Activated T-cell treated with anti-CD3 and anti-CD28 coated beads, Interleukin-2, amount 50 U/mL, for 4 hours (primary cell): Measurements from ENCODE around the gene GCLC. TPM values are rescaled to one million over a fixed set of nuclear protein-coding genes. Genes with fewer than 3 reads are reported as not detected.

Source experiments
- ATAC-seq, 2 donors: fragments of 200-7000 bp; cut with Tn5 transposase; one replicate each; pipeline ENCODE4 v1.10.0; 2021
- DNase-seq: peaks from one replicate; pipeline ENCODE4 v3.0.0-alpha.2; 2020
- H3K27me3 Mint-ChIP-seq: one replicate; pipeline ENCODE4 v1.8.0; 2021; ENCODE audit warnings: low read depth, mixed read lengths
- H3K36me3 Mint-ChIP-seq: one replicate; pipeline ENCODE4 v1.8.0; 2022; ENCODE audit warnings: mixed read lengths; ENCODE audit not compliant: insufficient read depth
- H3K4me1 Mint-ChIP-seq: one replicate; pipeline ENCODE4 v1.8.0; 2021; ENCODE audit warnings: low read depth, mixed read lengths
- H3K4me3 Mint-ChIP-seq: one replicate; pipeline ENCODE4 v1.8.0; 2021; ENCODE audit warnings: mild to moderate bottlenecking, moderate library complexity, mixed read lengths
- H3K9me3 Mint-ChIP-seq: one replicate; pipeline ENCODE4 v1.8.0; 2021; ENCODE audit warnings: mixed read lengths
- total RNA-seq, 3 donors: library from RNA; stranded (reverse); gene quantifications; one replicate each; pipeline ENCODE4 v1.2.1, GENCODE V29; 2021

Gene GCLC
- total RNA-seq, 3 donors from 2014 or later = 31.8 to 36.8 (median 32.2) TPM

DNA sequence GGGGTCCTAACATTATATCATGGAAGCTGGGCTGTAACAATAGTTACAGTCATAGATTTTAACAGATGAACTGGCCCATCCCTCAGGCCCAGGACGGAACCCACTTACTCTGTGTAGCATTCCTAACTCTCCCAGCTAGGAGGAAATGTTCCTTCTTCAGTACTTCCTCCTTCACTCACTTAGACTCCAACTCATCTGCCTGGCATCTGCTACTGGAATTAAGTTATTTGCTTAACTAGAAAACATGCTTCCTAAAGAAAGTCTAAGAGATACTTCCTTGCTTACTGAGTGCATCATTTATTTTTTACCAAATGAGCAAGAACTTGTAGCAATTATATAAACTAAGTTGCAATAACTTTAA is 20.5 kb downstream of the GCLC start:
- Mint-ChIP-seq H3K36me3 (peaks cover 11% of the 10 kb centered on the region), H3K9me3 (no peaks in the 10 kb centered on the region), H3K4me1 (peaks cover 2% of the 10 kb centered on the region), H3K27me3 (no peaks in the 10 kb centered on the region), H3K4me3 (no peak overlapping the region)
- ATAC-seq = no peak
- no peak for DNase-seq

DNA sequence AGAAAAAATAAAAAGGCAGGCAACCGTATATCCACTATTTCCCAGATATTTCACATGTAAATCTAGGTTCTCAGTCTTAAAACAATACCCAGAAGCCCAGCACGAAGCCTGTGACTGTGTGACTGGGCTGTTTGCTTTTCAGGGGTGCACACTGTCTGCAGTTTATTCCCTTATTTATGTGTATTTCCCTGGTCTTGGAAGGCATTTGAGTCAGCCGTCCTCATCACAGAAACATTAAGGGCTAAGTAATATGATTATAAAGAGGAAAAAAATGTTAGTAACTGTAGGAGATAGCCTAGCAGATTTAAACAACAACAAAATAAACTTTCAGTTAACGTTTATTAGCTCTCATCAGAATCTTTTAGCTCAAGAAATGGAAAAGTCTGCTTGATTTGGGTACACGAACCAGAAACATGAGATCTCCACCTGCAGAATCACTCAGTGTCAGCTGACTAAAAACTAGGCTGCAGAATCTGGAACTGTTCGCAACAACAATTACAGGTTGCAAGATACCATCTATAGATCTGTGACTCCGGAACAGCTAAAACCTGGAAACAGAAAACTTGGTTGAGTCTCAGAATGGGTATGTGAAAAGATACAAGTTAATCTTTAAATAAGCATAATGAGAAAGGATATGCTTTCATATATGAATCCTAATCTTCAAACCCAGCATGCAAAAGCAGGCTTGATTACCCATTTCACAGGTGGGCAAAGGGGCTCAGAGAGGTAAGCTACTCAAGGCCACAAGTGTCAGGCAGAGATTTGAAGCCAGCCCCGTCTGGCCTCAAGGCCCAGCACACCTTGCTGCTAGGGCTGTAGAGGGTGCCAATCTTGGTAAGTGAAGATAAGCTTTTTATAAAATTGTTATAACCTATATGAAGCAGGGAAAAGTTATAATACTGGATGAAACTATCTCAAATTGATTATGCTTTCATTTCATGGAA is 21.1 kb downstream of the GCLC start:
- no peak for ATAC-seq
- no peak for DNase-seq
- peaks cover 14% of the 10 kb centered on the region for H3K36me3 Mint-ChIP-seq
- no peaks in the 10 kb centered on the region for H3K27me3 Mint-ChIP-seq
- peaks cover 2% of the 10 kb centered on the region for H3K4me1 Mint-ChIP-seq
- no peak overlapping the region for H3K4me3 Mint-ChIP-seq
- no peaks in the 10 kb centered on the region for H3K9me3 Mint-ChIP-seq

DNA sequence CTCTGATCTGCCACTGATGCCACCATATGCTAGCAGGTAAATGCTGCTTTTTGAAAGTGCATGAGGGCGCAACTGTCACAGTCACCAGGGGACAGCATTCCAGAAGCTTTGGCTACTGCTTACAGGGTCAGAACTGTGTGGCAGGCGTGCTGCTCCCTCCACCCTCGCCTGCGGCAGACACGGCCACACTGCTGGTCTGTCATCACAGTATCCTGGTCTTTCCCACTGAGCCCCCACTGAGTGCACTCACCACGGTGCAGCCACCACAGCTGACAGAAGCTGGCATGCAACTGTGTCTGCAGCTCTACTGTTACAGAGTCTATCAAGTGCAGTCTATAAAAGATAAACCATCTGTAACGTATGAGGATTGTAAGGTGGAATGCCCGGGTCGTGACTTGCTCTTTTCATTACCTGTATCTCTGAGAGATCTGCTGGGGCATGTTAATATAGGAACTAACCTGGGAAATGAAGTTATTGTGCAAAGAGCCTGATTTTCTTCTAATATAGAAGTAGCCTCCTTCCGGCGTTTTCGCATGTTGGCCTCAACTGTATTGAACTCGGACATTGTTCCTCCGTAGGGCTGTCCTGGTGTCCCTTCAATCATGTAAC is 24.5 kb downstream of the GCLC start:
- DNase-seq = no peak
- no peaks in the 10 kb centered on the region for H3K4me1 Mint-ChIP-seq
- no peak overlapping the region for H3K4me3 Mint-ChIP-seq
- peaks cover 25% of the 10 kb centered on the region for H3K36me3 Mint-ChIP-seq
- no peaks in the 10 kb centered on the region for H3K27me3 Mint-ChIP-seq
- no peak for ATAC-seq
- no peaks in the 10 kb centered on the region for H3K9me3 Mint-ChIP-seq

DNA sequence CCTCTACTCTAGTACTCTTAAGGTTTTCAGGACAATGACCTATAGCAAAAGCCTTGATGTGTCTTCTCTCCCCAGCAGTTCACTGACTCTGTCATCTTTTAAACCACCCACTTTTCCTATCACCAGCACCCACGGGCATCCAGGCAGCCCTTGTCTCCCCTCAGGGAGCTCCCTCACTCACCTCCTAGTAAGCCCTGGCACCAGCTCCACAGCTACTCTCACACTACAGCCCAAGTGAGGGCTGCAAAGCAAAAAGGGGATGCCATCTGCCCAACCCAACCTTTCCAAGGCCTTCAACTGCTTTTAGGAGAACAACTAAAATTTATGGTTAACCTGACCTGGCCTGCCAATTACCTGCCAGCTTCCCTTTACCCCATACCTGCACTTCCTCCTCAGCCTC is 26.0 kb downstream of the GCLC start:
- DNase-seq (no peak), ATAC-seq (no peak)
- no peaks in the 10 kb centered on the region for H3K4me1 Mint-ChIP-seq
- peaks cover 34% of the 10 kb centered on the region for H3K36me3 Mint-ChIP-seq
- no peaks in the 10 kb centered on the region for H3K27me3 Mint-ChIP-seq
- H3K9me3 Mint-ChIP-seq = no peaks in the 10 kb centered on the region
- H3K4me3 Mint-ChIP-seq = no peak overlapping the region

DNA sequence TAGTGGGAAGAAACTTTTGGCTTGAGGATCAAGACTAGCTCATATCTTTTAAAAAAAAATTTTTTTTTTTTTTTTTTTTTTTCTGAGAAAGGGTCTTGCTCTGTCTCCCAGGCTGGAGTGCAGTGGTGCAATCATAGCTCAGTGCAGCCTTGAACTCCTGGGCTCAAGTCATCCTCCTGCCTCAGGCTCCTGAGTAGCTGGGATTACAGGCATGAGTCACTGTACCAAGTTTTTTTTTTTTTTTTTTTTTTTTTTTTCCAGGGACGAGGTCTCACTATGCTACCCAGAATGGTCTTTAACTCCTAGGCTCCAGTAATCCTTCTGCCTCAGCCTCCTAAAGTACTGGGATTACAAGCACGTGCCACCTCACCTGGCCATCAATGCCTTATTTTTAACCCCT is 27.9 kb downstream of the GCLC start:
- H3K4me3 Mint-ChIP-seq = no peak overlapping the region
- DNase-seq = no peak
- peaks cover 37% of the 10 kb centered on the region for H3K36me3 Mint-ChIP-seq
- no peak for ATAC-seq
- no peaks in the 10 kb centered on the region for H3K4me1 Mint-ChIP-seq
- no peaks in the 10 kb centered on the region for H3K9me3 Mint-ChIP-seq
- H3K27me3 Mint-ChIP-seq = no peaks in the 10 kb centered on the region

DNA sequence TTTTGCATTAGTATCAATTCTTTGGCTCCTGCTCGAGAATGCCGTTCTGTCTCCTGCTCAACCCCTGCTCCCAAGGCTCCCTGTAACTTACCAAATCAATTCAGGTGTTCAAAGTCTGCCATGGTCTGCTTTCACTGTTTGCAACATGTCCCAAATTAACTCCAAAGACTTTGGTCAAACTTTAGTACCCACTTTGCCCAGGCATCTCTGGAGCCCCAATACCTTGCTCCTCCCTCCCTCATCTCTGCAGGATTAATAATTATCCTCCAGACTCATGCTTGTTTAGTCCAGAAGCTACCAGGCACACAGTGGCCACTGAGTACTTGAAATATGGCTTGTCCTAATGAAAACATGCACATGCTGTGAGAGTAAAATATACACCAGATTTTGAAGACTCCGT is 30.2 kb downstream of the GCLC start:
- no peak for ATAC-seq
- DNase-seq = no peak
- Mint-ChIP-seq H3K36me3 (peaks cover 37% of the 10 kb centered on the region), H3K4me3 (no peak overlapping the region), H3K27me3 (no peaks in the 10 kb centered on the region), H3K9me3 (no peaks in the 10 kb centered on the region), H3K4me1 (no peaks in the 10 kb centered on the region)

DNA sequence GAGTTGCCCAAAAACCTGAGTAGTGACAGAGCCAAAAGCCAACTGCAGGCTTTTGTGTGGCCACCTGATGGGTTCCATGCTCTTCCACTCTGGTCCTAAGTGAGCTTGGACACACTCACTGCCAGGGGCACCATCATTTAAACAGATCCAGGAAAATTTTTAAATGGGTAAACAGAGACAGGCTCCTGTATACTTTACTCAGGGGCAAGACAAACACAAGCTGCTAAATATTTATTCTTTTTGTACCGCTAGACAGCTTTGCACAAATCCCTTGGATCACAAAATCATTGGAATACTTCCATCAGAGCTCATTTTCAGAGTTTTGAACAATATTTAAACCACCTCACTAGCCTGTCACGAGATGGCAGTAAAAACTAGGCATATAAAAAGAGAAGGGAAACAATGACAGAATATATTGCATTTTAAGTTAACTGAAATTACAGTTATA is 31.4 kb downstream of the GCLC start:
- H3K36me3 Mint-ChIP-seq = peaks cover 32% of the 10 kb centered on the region
- H3K9me3 Mint-ChIP-seq = no peaks in the 10 kb centered on the region
- no peaks in the 10 kb centered on the region for H3K27me3 Mint-ChIP-seq
- ATAC-seq (no peak), DNase-seq (no peak)
- no peak overlapping the region for H3K4me3 Mint-ChIP-seq
- no peaks in the 10 kb centered on the region for H3K4me1 Mint-ChIP-seq

DNA sequence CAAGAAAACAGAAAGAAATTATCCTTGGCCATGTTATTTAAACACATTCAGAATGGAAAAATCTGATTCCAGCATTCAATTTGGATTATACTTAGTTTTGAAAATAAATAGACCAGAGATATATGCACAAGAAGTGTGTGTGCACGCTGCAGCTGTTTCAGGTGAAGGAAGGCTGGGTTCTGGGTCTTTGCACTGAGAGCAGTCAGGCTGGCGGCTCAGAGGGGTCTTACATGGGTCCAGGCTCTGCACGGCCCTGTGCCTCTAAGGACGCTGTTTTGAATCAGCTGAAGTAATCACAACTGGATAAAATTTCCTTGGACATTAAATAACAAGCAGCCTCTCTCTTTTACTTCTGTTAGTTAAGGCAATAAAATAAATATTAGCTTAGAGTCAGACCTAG is 31.8 kb downstream of the GCLC start:
- no peaks in the 10 kb centered on the region for H3K9me3 Mint-ChIP-seq
- no peak overlapping the region for H3K4me3 Mint-ChIP-seq
- H3K4me1 Mint-ChIP-seq = no peaks in the 10 kb centered on the region
- peaks cover 37% of the 10 kb centered on the region for H3K36me3 Mint-ChIP-seq
- H3K27me3 Mint-ChIP-seq = no peaks in the 10 kb centered on the region
- no peak for ATAC-seq
- DNase-seq = no peak

DNA sequence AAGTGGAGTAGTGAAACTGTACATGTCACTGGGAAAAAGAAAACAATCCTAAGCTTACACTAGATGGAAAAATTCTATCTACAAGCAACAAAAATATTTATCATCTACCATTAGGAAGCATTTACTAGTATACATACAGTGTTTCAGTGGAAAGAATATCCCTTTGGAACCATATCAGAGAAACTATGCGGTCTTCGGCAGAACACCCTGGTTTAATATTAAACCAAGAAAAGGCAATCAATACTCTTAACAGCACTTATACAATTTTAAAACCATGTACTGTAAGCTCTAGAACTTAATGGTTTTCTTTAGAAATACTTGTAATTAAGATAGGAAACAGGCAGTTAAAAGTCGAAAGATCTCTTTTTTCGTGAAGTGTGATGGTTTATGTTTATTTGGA is 32.3 kb downstream of the GCLC start:
- Mint-ChIP-seq H3K27me3 (no peaks in the 10 kb centered on the region), H3K9me3 (no peaks in the 10 kb centered on the region), H3K4me1 (no peaks in the 10 kb centered on the region), H3K4me3 (no peak overlapping the region), H3K36me3 (peaks cover 37% of the 10 kb centered on the region)
- no peak for DNase-seq
- no peak for ATAC-seq

DNA sequence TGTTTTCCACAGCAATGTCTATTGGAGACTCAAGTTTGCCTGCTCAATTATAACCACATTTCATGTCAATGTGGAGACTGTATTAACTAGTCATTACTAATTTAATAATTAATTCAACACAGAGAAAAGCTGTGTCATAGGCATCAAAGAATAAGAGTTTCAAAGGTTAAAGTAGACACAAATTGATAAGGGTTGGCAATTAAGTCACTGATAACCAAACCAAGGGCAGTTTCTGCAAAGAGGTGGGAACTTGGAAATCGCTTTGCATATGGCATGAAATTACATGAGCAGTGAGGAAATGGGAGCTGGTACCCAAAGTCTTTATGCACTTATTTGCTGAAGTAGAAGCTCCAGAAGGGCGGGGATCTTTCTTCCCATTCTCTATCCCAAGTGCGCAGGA is 34.2 kb downstream of the GCLC start:
- Mint-ChIP-seq H3K36me3 (peaks cover 41% of the 10 kb centered on the region), H3K4me1 (no peaks in the 10 kb centered on the region), H3K27me3 (no peaks in the 10 kb centered on the region), H3K4me3 (no peak overlapping the region), H3K9me3 (no peaks in the 10 kb centered on the region)
- ATAC-seq = no peak
- DNase-seq = no peak

DNA sequence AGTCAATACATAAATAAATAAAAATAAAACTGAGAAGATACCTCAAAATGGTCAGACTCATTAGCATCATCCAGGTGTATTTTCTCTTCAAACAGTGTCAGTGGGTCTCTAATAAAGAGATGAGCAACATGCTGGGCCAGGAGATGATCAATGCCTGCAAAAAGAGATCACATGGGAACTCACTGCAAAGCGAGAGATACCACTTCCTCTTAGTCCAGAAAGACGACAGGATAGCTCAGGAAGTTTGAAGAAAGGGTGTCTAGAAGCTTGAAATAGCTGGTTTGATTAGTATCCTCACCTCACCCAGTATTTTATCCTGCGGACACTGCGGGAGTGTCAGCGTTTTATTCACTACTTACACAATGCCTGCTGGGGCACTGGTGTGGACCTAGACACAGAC is 38.0 kb downstream of the GCLC start:
- H3K4me3 Mint-ChIP-seq = no peak overlapping the region
- no peaks in the 10 kb centered on the region for H3K9me3 Mint-ChIP-seq
- no peaks in the 10 kb centered on the region for H3K4me1 Mint-ChIP-seq
- no peak for ATAC-seq
- H3K27me3 Mint-ChIP-seq = no peaks in the 10 kb centered on the region
- H3K36me3 Mint-ChIP-seq = peaks cover 43% of the 10 kb centered on the region
- DNase-seq = no peak

DNA sequence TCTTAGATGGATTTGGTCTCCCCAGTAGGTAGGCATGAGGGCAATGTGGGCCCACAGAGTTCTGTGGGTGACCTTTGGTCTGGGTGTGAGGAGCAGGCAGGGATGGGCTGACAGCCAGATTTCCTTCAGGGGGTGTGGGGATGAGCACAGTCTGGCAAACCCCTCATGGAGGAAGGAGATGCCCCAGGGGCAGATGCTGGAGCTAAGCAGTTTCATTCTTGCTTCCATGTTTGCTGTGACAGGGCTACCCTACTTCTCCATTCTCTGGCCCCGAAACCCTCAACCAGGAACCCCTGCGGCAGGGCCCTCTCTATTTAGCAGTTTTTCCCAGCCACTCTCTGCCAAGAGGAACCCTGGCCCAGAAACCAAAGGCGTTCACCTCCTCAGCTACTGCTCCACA is 40.4 kb downstream of the GCLC start:
- Mint-ChIP-seq H3K27me3 (no peaks in the 10 kb centered on the region), H3K9me3 (no peaks in the 10 kb centered on the region), H3K36me3 (peaks cover 35% of the 10 kb centered on the region), H3K4me3 (no peak overlapping the region), H3K4me1 (no peaks in the 10 kb centered on the region)
- ATAC-seq (no peak), DNase-seq (no peak)

DNA sequence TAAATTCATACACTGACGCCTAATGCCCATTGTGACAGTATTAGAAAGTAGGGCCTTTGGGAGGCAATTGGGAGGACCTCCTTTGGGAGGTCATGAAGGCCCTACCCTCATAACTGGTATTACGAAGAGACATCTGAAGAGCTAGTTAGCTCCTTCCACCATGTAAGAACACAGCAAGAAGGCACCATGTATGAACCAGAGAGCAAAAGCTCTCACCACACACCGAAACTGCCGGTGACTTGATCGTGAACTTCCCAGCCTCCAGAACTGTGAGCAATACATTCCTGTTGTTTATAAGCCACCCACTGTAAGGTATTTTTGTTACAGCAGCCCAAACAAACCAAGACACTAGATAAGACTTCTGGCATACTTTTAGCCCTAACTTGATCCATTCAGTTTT is 41.8 kb downstream of the GCLC start:
- Mint-ChIP-seq H3K36me3 (peaks cover 38% of the 10 kb centered on the region), H3K4me1 (no peaks in the 10 kb centered on the region), H3K27me3 (no peaks in the 10 kb centered on the region), H3K4me3 (no peak overlapping the region), H3K9me3 (no peaks in the 10 kb centered on the region)
- DNase-seq (no peak), ATAC-seq (no peak)

DNA sequence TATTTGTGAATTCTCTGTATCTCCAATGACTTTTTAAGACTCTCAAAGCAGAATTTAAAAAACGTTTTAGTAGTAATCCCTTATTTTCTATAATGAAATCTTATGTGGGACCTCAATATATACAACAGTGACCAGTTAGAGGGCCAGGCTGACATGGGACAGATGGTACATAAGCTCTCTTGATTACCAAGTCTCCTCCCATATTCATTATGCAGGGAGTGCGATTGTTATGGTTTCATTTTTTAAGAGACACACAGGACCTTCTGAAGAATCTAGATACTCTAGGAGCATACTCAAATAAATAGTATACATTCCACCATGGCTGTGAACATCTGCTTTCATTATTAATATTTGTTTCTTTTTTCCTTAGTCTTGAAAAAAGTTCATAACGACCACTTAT is 43.5 kb downstream of the GCLC start:
- Mint-ChIP-seq H3K27me3 (no peaks in the 10 kb centered on the region), H3K36me3 (peaks cover 35% of the 10 kb centered on the region), H3K9me3 (no peaks in the 10 kb centered on the region), H3K4me1 (no peaks in the 10 kb centered on the region), H3K4me3 (no peak overlapping the region)
- no peak for ATAC-seq
- no peak for DNase-seq

DNA sequence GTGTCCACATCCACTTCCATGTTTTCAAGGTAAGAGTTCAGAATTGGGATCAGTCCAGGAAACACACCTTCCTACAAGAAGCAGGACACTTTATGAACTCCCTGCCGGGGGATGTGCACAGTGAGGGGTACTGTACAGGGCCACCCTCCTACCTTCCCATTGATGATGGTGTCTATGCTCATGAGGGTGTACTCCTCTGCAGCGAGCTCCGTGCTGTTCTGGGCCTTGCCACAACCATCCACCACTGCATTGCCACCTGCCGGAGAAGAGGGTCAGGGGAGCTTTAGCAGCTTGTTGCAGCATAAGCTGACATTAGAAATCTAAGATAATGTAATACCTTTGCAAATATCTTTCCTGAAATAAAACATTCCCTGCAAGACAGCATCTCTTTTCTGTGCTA is 44.8 kb downstream of the GCLC start:
- H3K36me3 Mint-ChIP-seq = peaks cover 24% of the 10 kb centered on the region
- no peak for ATAC-seq
- H3K4me1 Mint-ChIP-seq = no peaks in the 10 kb centered on the region
- no peak for DNase-seq
- no peaks in the 10 kb centered on the region for H3K9me3 Mint-ChIP-seq
- H3K27me3 Mint-ChIP-seq = no peaks in the 10 kb centered on the region
- no peak overlapping the region for H3K4me3 Mint-ChIP-seq
